Right cardiac atrium (tissue), 5 donors: ENCODE data around the gene RFWD3. TPM values are rescaled to one million over a fixed set of nuclear protein-coding genes. Genes with fewer than 3 reads are reported as not detected.
"Not testable (repeated sequence)": the region's sequence is repeated elsewhere in the genome, so short reads cannot be mapped to it uniquely, and the experiment has no call there.

Source experiments
- ATAC-seq, 2 donors: fragments of 200-7000 bp; cut with Tn5 transposase; one replicate each; pipeline versions ENCODE4 v1.8.0 to v1.9.1; 2020; ENCODE audit warnings: moderate library complexity in 2 of 2, mild to moderate bottlenecking in 1 of 2
- DNase-seq, 3 donors: peaks; one replicate each; pipeline ENCODE4 v3.0.0-alpha.2; 2020
- H3K27ac ChIP-seq: one replicate; pipeline ENCODE4 v1.5.1; 2013; ENCODE audit warnings: mild to moderate bottlenecking, low read length, control low read depth, moderate library complexity
- H3K27me3 ChIP-seq: one replicate; pipeline ENCODE4 v1.6.1; 2013; ENCODE audit not compliant: control insufficient read depth, insufficient read depth
- H3K4me1 ChIP-seq: one replicate; pipeline ENCODE4 v1.6.1; 2013; ENCODE audit warnings: low read length; ENCODE audit not compliant: control insufficient read depth, insufficient read depth
- H3K4me3 ChIP-seq: one replicate; pipeline ENCODE4 v1.5.1; 2013; ENCODE audit warnings: low read length, control low read depth
- H3K9me3 ChIP-seq: one replicate; pipeline ENCODE4 v1.6.1; 2013; ENCODE audit warnings: low read length; ENCODE audit not compliant: control insufficient read depth
- WGBS: extraction: QIAGEN DNeasy Blood & Tissue Kit; methylation state at CpG from one replicate; pipeline ENCODE4 v1.1.7; 2013; 5-methylcytosine and 5-hydroxymethylcytosine counted together
- intact Hi-C, 4 donors: fragments of 100-400 bp; cut with DNase I; formaldehyde crosslinking; loops; one replicate each; pipeline versions ENCODE4 v1.11.0 to v1.14.0; 2022 to 2023
- polyA plus RNA-seq: library from polyadenylated mRNA; stranded (reverse); fragments of 200-250 nt; gene quantifications from one replicate; pipeline ENCODE4 v1.2.3, GENCODE V29; 2013
- total RNA-seq, 4 donors: library from RNA; stranded (reverse); fragmentation: NEBNext Ultra II Directional; extraction: Animal tissue kit (Norgen Biotek cat#: 25700); gene quantifications; one replicate each; pipeline ENCODE4 v1.2.1, GENCODE V29; 2021
- donor health status: healthy with polysubstance abuse.
- donor health status: DM: no; HTN: yes; CAD: no.
- donor health status: DM: no; HTN: no; CAD: no.
- donor health status: DM: no; HTN: yes; CAD: no; lungs with severe emphysema.
- donor health status: DM: yes; HTN: yes; CAD: no.

The RFWD3 gene
- total and polyA plus RNA-seq, 5 donors, result 2.9 to 7.9 (median 6.3) TPM

DNA sequence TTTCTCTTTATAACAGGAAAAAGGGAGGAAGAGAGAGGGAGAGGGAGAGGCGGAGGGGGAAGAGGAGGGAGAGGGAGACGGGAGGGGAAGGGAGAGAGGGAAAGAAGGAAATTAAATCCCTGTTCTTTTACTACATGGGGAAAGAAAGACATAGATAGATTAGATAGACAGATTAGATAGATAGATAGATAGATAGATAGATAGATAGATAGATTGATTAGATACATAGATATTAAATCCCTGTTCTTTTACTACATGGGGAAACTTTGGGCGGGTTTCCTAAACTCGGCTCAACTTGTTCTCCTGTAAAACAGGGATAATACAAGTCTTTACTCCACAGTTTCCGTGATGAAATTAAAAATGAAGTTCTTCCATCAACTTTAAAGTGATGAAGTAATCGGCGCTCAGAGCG lies 661 bp downstream of the RFWD3 start:
- no peak overlapping the region for H3K27ac ChIP-seq
- no peaks in the 10 kb centered on the region for H3K27me3 ChIP-seq
- ATAC-seq, result no peak
- no peaks in the 10 kb centered on the region for H3K9me3 ChIP-seq
- no peak for DNase-seq
- WGBS, result 12% methylated on average over 8 of the region's 8 CpGs
- intact Hi-C loops, result no loop called here
- H3K4me3 ChIP-seq, result peak overlapping the region; percentile 98
- no peaks in the 10 kb centered on the region for H3K4me1 ChIP-seq

DNA sequence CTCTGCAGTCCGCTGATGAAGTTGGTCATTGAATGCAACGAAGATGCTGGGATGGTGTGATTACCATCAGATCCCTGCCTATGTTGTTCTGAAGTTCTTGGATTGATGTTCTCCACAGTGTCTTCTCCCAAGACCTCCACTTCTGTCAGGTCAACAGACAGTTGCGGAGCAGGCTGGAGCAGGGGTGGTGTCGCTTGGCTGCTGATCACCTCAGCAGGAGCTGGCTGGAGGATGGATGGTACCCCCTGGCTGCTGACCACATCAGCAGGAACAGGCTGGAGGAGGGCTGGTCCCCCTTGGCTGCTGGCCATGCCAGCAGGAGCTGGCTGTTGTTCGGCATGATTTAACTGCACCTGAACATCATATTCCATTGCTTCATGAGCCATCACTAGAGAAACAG lies 5.6 kb downstream of the RFWD3 start:
- intact Hi-C loops, result no loop called here
- Histone ChIP-seq H3K27me3 (no peaks in the 10 kb centered on the region), H3K4me3 (no peak overlapping the region), H3K27ac (no peak overlapping the region), H3K9me3 (no peaks in the 10 kb centered on the region), H3K4me1 (no peaks in the 10 kb centered on the region)
- WGBS, result 94% methylated on average over 5 of the region's 5 CpGs
- DNase-seq, result no peak
- ATAC-seq, result no peak

GRCh38 chr16:74660383-74660782 lies 6.3 kb downstream of the RFWD3 start:
- DNase-seq (no peak), ATAC-seq (no peak)
- intact Hi-C loops, result no loop called here
- H3K27me3 ChIP-seq, result no peaks in the 10 kb centered on the region
- H3K9me3 ChIP-seq, result no peaks in the 10 kb centered on the region
- WGBS, result 91% methylated on average over 4 of the region's 4 CpGs
- no peaks in the 10 kb centered on the region for H3K4me1 ChIP-seq
- no peak overlapping the region for H3K4me3 ChIP-seq
- no peak overlapping the region for H3K27ac ChIP-seq

GRCh38 chr16:74659041-74659440 lies 7.6 kb downstream of the RFWD3 start:
- 95% methylated on average over 2 of the region's 2 CpGs for WGBS
- Histone ChIP-seq H3K27ac (no peak overlapping the region), H3K27me3 (no peaks in the 10 kb centered on the region), H3K4me1 (no peaks in the 10 kb centered on the region), H3K4me3 (no peak overlapping the region), H3K9me3 (no peaks in the 10 kb centered on the region)
- intact Hi-C loops, result no loop called here
- ATAC-seq, result no peak
- no peak for DNase-seq

DNA sequence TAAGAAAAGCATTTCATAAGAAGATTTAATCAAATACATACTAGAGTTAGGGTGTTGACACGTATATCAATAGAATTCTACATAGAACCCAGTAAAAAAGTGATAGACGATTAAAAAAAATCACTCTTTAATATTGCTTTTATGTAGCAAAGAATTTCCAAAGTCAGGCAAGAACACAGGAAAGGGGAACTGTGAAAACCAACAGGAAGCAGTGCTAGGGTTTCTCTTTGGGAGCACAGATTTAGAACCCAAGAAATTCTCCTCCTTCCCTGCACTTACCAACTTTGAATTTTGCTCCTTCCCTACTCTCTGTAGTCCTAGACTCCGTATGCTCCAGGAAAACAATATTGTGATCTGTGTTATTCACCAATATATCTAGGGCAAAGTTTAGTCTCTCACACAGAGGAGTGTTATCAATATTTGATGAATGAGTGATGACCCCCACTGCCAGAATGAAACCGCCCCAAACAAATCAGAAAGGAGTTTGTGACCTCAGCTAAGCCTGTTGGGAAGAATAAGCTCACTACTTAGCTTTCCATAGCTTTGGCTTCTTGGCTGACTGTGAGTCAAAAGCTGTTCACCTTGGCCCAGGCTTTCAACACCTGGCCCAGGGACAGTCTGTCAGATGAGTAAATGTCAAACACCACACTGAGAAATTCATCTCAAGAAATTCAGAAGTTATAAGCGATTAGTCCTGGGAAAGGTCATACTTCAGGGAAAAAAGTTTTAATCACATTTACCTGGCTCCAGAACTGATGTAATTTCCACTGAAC lies 8.6 kb downstream of the RFWD3 start:
- H3K4me1 ChIP-seq, result no peaks in the 10 kb centered on the region
- H3K27ac ChIP-seq, result no peak overlapping the region
- H3K9me3 ChIP-seq, result no peaks in the 10 kb centered on the region
- DNase-seq, result no peak
- ATAC-seq, result no peak
- no peak overlapping the region for H3K4me3 ChIP-seq
- intact Hi-C loops, result no loop called here
- no peaks in the 10 kb centered on the region for H3K27me3 ChIP-seq
- 67% methylated on average over 5 of the region's 5 CpGs for WGBS

DNA sequence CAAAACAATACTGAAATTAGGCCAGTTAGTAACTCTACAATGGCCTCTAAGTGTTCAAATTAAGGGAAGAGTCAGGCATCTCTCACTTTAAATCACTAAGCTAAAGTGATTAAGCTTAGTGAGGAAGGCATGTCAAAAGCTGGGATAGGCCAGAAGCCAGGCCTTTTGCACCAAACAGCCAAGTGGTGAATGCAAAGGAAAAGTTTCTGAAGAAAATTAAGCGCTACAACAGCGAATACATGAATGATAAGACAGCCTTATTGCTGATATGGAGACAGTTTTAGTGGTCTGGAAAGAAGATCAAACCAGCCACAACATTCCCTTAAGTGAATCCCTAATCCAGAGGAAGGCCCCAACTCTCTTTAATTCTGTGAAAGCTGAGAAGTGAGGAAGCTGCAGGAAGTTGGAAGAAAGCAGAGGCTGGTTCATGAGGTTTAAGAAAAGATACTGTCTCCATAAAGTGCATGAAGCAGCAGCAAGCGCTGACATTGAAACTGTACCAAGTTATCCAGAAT lies 12.1 kb downstream of the RFWD3 start:
- no peaks in the 10 kb centered on the region for H3K27me3 ChIP-seq
- no peak for DNase-seq
- no peak overlapping the region for H3K4me3 ChIP-seq
- no peak overlapping the region for H3K27ac ChIP-seq
- no peaks in the 10 kb centered on the region for H3K4me1 ChIP-seq
- 80% methylated on average over 3 of the region's 3 CpGs for WGBS
- no peaks in the 10 kb centered on the region for H3K9me3 ChIP-seq
- no peak for ATAC-seq
- intact Hi-C loops, result no loop called here

GRCh38 chr16:74652883-74653282 lies 13.8 kb downstream of the RFWD3 start:
- 97% methylated on average over 2 of the region's 2 CpGs for WGBS
- ATAC-seq, intact Hi-C loops, H3K27ac ChIP-seq, H3K9me3 ChIP-seq, H3K4me3 ChIP-seq, H3K4me1 ChIP-seq, DNase-seq, H3K27me3 ChIP-seq: not testable (repeated sequence)

- no peak overlapping the region for H3K4me3 ChIP-seq
- no peaks in the 10 kb centered on the region for H3K9me3 ChIP-seq
- DNase-seq (no peak), ATAC-seq (no peak)
- intact Hi-C loops, result no loop called here
- WGBS, result 27% methylated on average over 1 of the region's 1 CpG
- no peaks in the 10 kb centered on the region for H3K27me3 ChIP-seq
- H3K4me1 ChIP-seq, result no peaks in the 10 kb centered on the region
- H3K27ac ChIP-seq, result no peak overlapping the region
Observed at GRCh38 chr16:74652249-74652648, 14.4 kb downstream of the RFWD3 start.

DNA sequence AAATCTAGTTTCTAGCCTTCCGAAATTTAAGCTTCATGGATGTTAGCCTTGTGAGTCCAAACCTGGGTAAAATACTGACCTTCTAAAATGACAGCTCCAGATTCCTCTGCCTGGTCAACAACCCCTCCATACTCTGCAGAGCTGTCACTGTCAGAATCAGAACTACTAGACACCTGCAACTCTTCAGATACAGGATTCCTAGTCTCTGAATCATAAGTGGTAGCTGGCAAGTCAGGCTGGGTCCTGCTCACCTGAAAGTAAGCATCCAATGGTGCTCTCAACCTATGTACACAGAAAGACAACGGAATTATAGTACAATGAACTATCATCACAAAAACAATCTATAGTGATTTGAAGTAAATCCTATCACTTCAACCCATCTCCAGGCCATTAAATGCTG lies 14.8 kb downstream of the RFWD3 start:
- H3K4me1 ChIP-seq, result no peaks in the 10 kb centered on the region
- ATAC-seq, result no peak
- no peaks in the 10 kb centered on the region for H3K9me3 ChIP-seq
- intact Hi-C loops, result no loop called here
- DNase-seq, result no peak
- H3K27me3 ChIP-seq, result no peaks in the 10 kb centered on the region
- no peak overlapping the region for H3K4me3 ChIP-seq
- H3K27ac ChIP-seq, result no peak overlapping the region
- whole genome bisulfite sequencing, result 89% methylated on average over 2 of the region's 2 CpGs

DNA sequence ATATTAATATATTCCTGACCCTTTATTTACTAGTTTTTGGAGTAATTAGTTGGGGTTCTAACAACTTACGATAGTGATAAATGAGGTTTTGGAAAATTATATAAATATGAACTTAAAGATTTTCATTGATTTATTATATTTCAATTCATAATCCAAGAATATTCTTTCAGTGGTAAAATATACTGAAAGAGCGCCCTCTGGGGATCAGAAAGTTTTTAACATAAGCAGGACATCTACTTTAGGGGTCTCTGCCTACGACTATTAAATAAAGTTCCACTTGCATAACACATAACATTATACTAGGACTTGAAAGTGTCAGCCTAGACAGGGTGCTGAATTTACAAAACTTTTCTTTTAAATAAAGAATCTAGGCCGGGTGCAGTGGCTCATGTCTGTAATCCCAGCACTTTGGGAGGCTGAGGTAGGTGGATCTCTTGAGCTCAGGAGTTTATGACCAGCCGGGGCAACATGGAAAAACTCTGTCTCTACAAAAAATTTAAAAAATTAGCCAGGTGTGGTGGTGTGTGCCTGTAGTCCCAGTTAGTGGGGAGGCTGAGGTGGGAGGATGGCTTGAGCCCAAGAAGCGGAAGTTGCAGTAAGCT lies 15.6 kb downstream of the RFWD3 start:
- Histone ChIP-seq H3K4me1 (no peaks in the 10 kb centered on the region), H3K9me3 (no peaks in the 10 kb centered on the region), H3K27ac (no peak overlapping the region), H3K4me3 (no peak overlapping the region), H3K27me3 (no peaks in the 10 kb centered on the region)
- no peak for DNase-seq
- ATAC-seq, result no peak
- intact Hi-C loops, result no loop called here
- WGBS, result 87% methylated on average over 6 of the region's 6 CpGs

- H3K9me3 ChIP-seq, result no peaks in the 10 kb centered on the region
- DNase-seq (no peak), ATAC-seq (no peak)
- H3K27ac ChIP-seq, result no peak overlapping the region
- no peaks in the 10 kb centered on the region for H3K27me3 ChIP-seq
- 76% methylated on average over 1 of the region's 1 CpG for WGBS
- no peak overlapping the region for H3K4me3 ChIP-seq
- H3K4me1 ChIP-seq, result no peaks in the 10 kb centered on the region
- intact Hi-C loops, result no loop called here
Observed at GRCh38 chr16:74649839-74650504, 16.7 kb downstream of the RFWD3 start.
